Kasumi-1 (cell line): Measurements from ENCODE around the gene ABL2.
"Not testable (repeated sequence)": the region's sequence is repeated elsewhere in the genome, so short reads cannot be mapped to it uniquely, and the experiment has no call there.

ENCODE experiments used
- DNase-seq, 2 experiments: peaks; one replicate each; lab custom pipeline; 2025; lab: John Stamatoyannopoulos, UW

ABL2 gene

GRCh38 chr1:179169616-179170467, 59.6 kb downstream of the ABL2 start:
- no peak for DNase-seq

- no peak for DNase-seq
These were observed 60.9 kb downstream of the ABL2 start for GRCh38 chr1:179168536-179168935.

GRCh38 chr1:179167955-179168354, 61.5 kb downstream of the ABL2 start:
- DNase-seq, result no peak

- no peak for DNase-seq
These were observed 62.1 kb downstream of the ABL2 start for GRCh38 chr1:179167418-179167777.

GRCh38 chr1:179166663-179167417, 62.6 kb downstream of the ABL2 start:
- no peak for DNase-seq

DNA sequence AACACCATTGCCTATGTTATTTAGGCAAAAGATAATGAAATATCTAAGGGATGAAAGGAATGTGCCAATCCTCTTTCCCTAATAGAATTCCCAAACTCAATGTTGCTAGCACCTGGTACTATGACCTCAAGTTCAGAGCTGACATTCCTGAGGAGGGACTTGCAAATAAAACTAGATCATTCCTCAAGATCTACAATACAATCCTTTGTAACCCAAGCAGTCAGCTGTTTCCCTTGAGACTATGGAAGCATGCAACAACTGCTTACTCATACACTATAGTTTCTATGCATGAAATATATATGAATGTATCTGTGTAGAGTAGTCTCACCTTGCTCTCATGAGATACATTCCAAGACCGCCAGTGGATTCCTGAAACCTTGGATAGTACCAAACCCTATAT, 65.0 kb downstream of the ABL2 start:
- no peak for DNase-seq

DNA sequence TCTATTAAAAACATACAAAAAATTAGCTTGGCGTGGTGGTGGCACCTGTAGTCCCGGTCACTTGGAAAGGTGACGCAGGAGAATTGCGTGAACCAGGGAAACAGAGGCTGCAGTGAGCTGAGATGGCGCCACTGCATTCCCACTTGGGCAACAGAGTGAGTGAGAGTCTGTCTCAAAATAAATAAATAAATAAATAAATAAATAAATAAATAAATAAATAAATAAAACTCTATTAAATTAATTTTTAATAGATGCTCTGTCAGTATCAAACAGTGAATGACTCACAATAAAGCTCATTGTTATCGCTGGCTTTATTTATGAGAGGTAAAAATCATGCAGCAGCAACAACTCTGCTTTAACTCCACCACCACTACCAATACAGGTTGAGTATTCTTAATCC, 72.8 kb downstream of the ABL2 start:
- DNase-seq, result no peak

DNA sequence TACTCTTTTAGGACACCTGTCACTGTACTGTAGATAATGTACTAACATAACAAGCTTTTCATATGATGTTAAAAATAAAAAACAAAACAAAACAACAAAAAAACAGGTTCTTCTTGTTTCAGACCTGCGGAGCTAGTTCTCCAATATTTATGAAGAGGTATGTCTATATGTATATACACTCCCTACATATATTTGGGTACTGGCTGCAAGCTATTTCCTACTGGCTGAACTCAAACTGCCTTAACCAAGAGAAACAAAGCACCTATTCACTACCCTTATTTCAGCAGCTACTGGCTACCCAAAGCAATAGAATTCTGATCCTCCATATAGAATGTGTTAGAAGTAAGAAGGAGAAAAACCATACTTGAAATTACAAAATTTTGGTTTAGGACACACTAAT, 73.5 kb downstream of the ABL2 start:
- DNase-seq, result no peak

DNA sequence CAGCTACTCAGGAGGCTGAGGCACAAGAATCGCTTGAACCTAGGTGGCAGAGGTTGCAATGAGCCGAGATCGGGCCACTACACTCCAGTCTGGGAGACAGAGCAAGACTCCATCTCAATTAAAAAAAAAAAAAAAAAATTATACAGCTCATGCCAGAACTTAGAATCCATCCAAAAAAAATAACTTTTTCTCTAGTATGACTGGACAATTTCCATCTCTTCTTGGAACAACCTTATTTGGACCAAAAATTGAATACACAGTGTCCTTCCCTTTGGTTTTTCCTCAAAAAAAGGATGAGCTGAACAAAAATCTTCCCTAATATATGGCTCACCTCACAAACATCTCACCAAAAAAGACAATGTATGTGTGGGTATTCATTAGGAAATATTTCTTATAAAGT, 73.9 kb downstream of the ABL2 start:
- no peak for DNase-seq

DNA sequence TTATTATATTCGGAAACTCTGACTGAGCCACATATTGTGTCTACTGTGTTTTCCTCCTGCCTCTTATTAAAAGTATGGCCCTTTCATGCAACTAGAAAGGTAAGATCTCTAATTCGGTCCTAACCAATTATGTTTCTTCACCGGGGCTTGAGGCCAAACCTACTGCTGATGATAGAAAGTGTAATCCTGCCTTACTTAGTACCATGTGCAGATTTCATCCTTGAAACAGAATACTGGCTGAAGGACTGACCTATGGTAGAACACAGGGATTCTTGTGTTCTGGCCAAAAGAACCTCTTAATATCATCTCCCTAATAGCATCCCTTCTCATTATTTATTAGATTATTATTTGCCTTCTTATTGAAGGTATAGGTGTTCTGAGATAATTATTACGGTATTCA, 75.0 kb downstream of the ABL2 start:
- DNase-seq, result no peak

GRCh38 chr1:179153217-179153616, 76.3 kb downstream of the ABL2 start:
- no peak for DNase-seq

DNA sequence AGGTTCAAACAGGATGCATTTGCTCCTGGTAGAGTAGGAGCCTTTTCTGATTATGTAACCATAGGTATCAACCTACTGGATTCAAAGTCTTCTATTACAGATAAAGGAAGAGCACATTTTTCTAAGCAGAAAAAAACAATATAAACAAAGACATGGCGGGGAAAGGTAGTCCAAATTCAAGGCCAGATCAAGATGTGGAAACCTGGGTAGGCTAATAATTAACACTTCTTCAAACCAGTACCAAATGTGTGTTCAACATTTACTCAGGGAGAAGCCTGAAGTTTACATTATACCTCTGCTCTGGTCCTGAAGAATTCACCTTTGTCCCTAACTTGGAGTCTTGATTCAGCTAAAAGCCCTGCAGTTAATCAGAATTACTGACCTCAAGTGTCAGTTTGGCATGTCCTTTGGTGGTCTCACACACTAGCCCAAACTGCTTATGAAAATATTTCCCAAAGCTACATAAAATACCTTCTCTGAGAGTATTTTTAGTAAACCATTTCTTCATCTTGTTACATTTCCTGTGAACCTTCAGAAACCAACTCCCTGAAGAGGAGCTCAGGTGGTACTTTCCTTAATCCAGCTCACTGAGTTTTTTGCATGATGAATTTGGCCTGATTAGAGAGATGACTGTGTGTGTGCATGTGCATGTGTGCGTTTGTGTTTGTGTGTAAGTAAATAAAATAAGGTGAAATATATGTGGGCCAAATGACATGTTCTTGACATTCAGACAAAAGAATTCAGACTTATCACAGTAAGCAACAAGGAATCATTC, 77.4 kb downstream of the ABL2 start:
- DNase-seq, result no peak

GRCh38 chr1:179146911-179147310, 82.6 kb downstream of the ABL2 start:
- DNase-seq, result no peak

- DNase-seq, result no peak
These were observed 83.0 kb downstream of the ABL2 start for GRCh38 chr1:179146476-179146875.

DNA sequence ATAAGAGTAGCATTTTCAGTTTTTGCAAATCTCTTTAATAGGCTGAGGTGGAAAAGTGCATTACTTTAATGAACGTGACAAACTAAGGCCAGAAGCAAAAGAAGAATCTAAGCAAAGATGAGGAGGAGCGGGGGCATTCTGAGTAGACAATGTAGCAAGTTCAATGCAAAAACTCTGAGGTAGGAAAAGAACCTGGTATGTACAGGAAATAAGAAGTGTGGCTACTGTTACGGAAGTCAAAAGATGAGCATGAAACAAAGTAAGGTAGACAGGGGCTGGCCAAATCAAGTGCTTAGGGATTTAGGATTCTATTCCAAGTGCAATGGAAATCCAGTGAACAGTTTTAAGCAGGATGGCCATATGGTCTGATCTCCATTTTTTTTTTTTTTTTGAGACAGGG, 84.0 kb downstream of the ABL2 start:
- DNase-seq, result no peak

- no peak for DNase-seq
These were observed 84.9 kb downstream of the ABL2 start for GRCh38 chr1:179144626-179145025.

DNA sequence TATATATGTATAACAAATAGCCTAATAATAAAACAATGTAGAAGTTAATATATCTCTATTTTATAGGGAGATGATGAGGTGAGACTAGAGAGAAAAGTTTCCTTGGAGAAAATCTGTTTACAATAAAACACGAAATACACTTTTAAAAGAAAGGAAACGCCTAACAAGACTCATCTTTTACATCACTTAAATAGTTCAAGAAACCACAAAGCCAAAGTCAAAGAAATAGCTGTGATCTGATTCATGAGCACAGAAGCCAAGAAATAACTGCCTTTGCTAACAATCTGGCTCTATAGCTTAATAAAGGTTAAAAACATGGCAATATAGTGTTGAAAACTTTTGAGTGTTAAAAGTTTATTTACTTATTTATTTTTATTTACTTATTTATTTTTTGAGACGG, 86.2 kb downstream of the ABL2 start:
- DNase-seq, result peak; percentile 5 to 12

GRCh38 chr1:179142889-179143299, 86.6 kb downstream of the ABL2 start:
- DNase-seq, result peak; percentile 62 to 67

GRCh38 chr1:179141592-179142251, 87.8 kb downstream of the ABL2 start:
- DNase-seq, result peak; percentile 18 to 36

GRCh38 chr1:179138755-179139154, 90.7 kb downstream of the ABL2 start:
- DNase-seq, result not testable (repeated sequence)

- DNase-seq, result no peak
These were observed 91.7 kb downstream of the ABL2 start for GRCh38 chr1:179137617-179138255.

GRCh38 chr1:179135707-179136106, 93.8 kb downstream of the ABL2 start:
- DNase-seq, result not testable (repeated sequence)
